HCT116 (cell line): ENCODE results near the gene SLC25A31.

Experiments used
- CEBPB ChIP-seq: IDR thresholded peaks from 2 replicates; pipeline ENCODE4 v1.6.1; 2012; ENCODE audit warnings: low read depth
- CTCF ChIP-seq, 3 experiments: fragments of 200-600 bp in 1 of 3; sonication (generic) in 1 of 3; IDR thresholded peaks in 2 of 3; conservative IDR thresholded peaks in 1 of 3; 2 replicates each; pipeline ENCODE4 v1.5.1; 2012 to 2017; ENCODE audit warnings: low read depth in 2 of 3, low read length in 2 of 3, antibody characterized with exemption in 1 of 3, borderline replicate concordance in 1 of 3, control low read depth in 1 of 3, mild to moderate bottlenecking in 1 of 3, mixed read lengths in 1 of 3, mixed run types in 1 of 3, moderate library complexity in 1 of 3; ENCODE audit not compliant: insufficient read depth in 1 of 3
- EZH2 ChIP-seq: fragments of 200-600 bp; sonication (generic); IDR thresholded peaks from 2 replicates; pipeline ENCODE4 v1.6.1; 2017; ENCODE audit warnings: antibody characterized with exemption, mixed run types
- MAX ChIP-seq: IDR thresholded peaks from 2 replicates; pipeline ENCODE4 v1.6.1; 2012
- POLR2A ChIP-seq: IDR thresholded peaks from 2 replicates; pipeline ENCODE4 v1.7.0; 2011; ENCODE audit warnings: borderline replicate concordance; ENCODE audit not compliant: insufficient read depth, insufficient read length; ENCODE audit errors: extremely low read depth
- REST ChIP-seq: IDR thresholded peaks from 2 replicates; pipeline ENCODE4 v1.6.1; 2012; ENCODE audit warnings: low read depth
- TCF7L2 ChIP-seq: IDR thresholded peaks from 2 replicates; pipeline ENCODE4 v1.7.0; 2011; ENCODE audit warnings: borderline replicate concordance, inconsistent platforms; ENCODE audit not compliant: insufficient read depth, insufficient read length; ENCODE audit errors: extremely low read depth

GRCh38 chr4:127772769-127773671, 42.8 kb downstream of the SLC25A31 start:
- no peak for TF ChIP-seq MAX
- no peak for TF ChIP-seq REST
- TF ChIP-seq CTCF (IDR thresholded peaks at IDR 0.05 in 2 of 3, conservative IDR thresholded peaks at IDR 0.05 in 1 of 3; ENCODE audit: borderline replicate concordance in 1 of 3, insufficient read depth in 1 of 3, low read depth in 2 of 3, low read length in 2 of 3) = no peak
- TF ChIP-seq CEBPB = no peak
- no peak for TF ChIP-seq TCF7L2
- no peak for TF ChIP-seq EZH2
- no peak for TF ChIP-seq POLR2A
